ENCODE measurements around the gene PRR20E.
"Not testable (repeated sequence)": the region's sequence is repeated elsewhere in the genome, so short reads cannot be mapped to it uniquely, and the experiment has no call there.

PRR20E gene

GRCh38 chr13:57166897-57167296 lies at the start of gene PRR20E:
TSS of gene PRR20E (plus strand) at chr13:57167197. CDS start at chr13:57167584, 387 bp downstream.
- DNase-seq, result not testable (repeated sequence)

- no peak for DNase-seq
These were observed 43.3 kb upstream of the PRR20E start for GRCh38 chr13:57123681-57124080.

- no peak for DNase-seq
These were observed 38.1 kb upstream of the PRR20E start for GRCh38 chr13:57128909-57129308.

GRCh38 chr13:57136093-57136492 lies 30.9 kb upstream of the PRR20E start:
- DNase-seq, result no peak

GRCh38 chr13:57137585-57137984 lies 29.4 kb upstream of the PRR20E start:
- DNase-seq, result peak; percentile 36

- DNase-seq, result no peak
These were observed 28.0 kb upstream of the PRR20E start for GRCh38 chr13:57138988-57139387.

- DNase-seq, result not testable (repeated sequence)
These were observed 27.2 kb upstream of the PRR20E start for GRCh38 chr13:57139781-57140180.

- DNase-seq, result not testable (repeated sequence)
These were observed 26.6 kb upstream of the PRR20E start, which contains the start of gene PRR20A for GRCh38 chr13:57140235-57140968. TSS of gene PRR20A (plus strand) at chr13:57140918. CDS start at chr13:57141305, 387 bp downstream.

- DNase-seq, result not testable (repeated sequence)
These were observed 19.8 kb upstream of the PRR20E start, which contains the start of gene PRR20B for GRCh38 chr13:57147188-57147587. TSS of gene PRR20B (plus strand) at chr13:57147488. CDS start at chr13:57147875, 387 bp downstream.

GRCh38 chr13:57148106-57148505 lies 18.9 kb upstream of the PRR20E start:
- not testable (repeated sequence) for DNase-seq

GRCh38 chr13:57153761-57154160 lies 13.2 kb upstream of the PRR20E start, which contains the start of gene PRR20C:
TSS of gene PRR20C (plus strand) at chr13:57154061. CDS start at chr13:57154448, 387 bp downstream.
- DNase-seq, result not testable (repeated sequence)

- not testable (repeated sequence) for DNase-seq
These were observed 6.7 kb upstream of the PRR20E start, which contains the start of gene PRR20D for GRCh38 chr13:57160332-57160731. TSS of gene PRR20D (plus strand) at chr13:57160632. CDS start at chr13:57161019, 387 bp downstream.

- DNase-seq, result no peak
These were observed 24.7 kb downstream of the PRR20E start for GRCh38 chr13:57191667-57192066.

GRCh38 chr13:57212989-57213388 lies 46.0 kb downstream of the PRR20E start:
- no peak for DNase-seq
